B cell (primary cell): Measurements from ENCODE around the gene SYT17. TPM values are rescaled to one million over a fixed set of nuclear protein-coding genes. Genes with fewer than 3 reads are reported as not detected.

Experiments used
- ATAC-seq: fragments of 200-7000 bp; cut with Tn5 transposase; one replicate; pipeline ENCODE4 v1.10.0; 2021; ENCODE audit warnings: low read depth, mild to moderate bottlenecking, moderate number of reproducible peaks, moderate library complexity
- CTCF ChIA-PET: fragments of 350-600 bp; sonication (Branson Sonifier 250); formaldehyde crosslinking; loops from one replicate; lab custom pipeline; 2021; ENCODE audit warnings: antibody characterized with exemption, inconsistent platforms; lab: Charles Lee
- POLR2A ChIA-PET: fragments of 350-600 bp; sonication (Branson Sonifier 250); formaldehyde crosslinking; loops from one replicate; lab custom pipeline; 2021; ENCODE audit warnings: antibody characterized with exemption; lab: Charles Lee
- DNase-seq: peaks from one replicate; pipeline ENCODE4 v3.0.0; 2013
- H2AFZ ChIP-seq: 2 replicates; pipeline ENCODE4 v1.6.1; 2012; ENCODE audit warnings: mild to moderate bottlenecking, low read depth, low read length; ENCODE audit not compliant: insufficient read depth, poor library complexity, severe bottlenecking
- H3K27ac ChIP-seq, 2 donors: 1 replicate in 1 of 2; 2 replicates in 1 of 2; pipeline ENCODE4 v1.5.1; 2012 to 2013; ENCODE audit warnings: low read length in 2 of 2, mild to moderate bottlenecking in 2 of 2, moderate library complexity in 1 of 2
- H3K27me3 ChIP-seq, 4 experiments: fragments of 200-600 bp in 1 of 4; sonication (generic) in 1 of 4; replicated peaks in 1 of 4; 1 replicate in 2 of 4; 2 replicates in 2 of 4; pipeline versions ENCODE4 v1.6.1 to v1.7.0; 2013 to 2016; ENCODE audit warnings: low read length in 3 of 4, mild to moderate bottlenecking in 2 of 4, mixed read lengths in 1 of 4, moderate library complexity in 1 of 4; ENCODE audit not compliant: insufficient read depth in 4 of 4, control insufficient read depth in 3 of 4; ENCODE audit errors: control extremely low read depth in 1 of 4
- H3K36me3 ChIP-seq, 2 experiments: replicated peaks in 1 of 2; 1 replicate in 1 of 2; 2 replicates in 1 of 2; pipeline versions ENCODE4 v1.6.1 to v1.7.1; 2013; ENCODE audit warnings: low read length in 1 of 2; ENCODE audit not compliant: insufficient read depth in 2 of 2, control insufficient read depth in 1 of 2; ENCODE audit errors: control extremely low read depth in 1 of 2, extremely low read depth in 1 of 2
- H3K4me1 ChIP-seq, 2 donors: fragments of 200-600 bp in 1 of 2; sonication (generic) in 1 of 2; 1 replicate in 1 of 2; 2 replicates in 1 of 2; pipeline versions ENCODE4 v1.5.1 to v1.6.1; 2013 to 2017; ENCODE audit warnings: low read length in 2 of 2; ENCODE audit not compliant: control insufficient read depth in 2 of 2, insufficient read depth in 2 of 2
- H3K4me2 ChIP-seq: replicated peaks from 2 replicates; pipeline ENCODE3; 2012; ENCODE audit warnings: mild to moderate bottlenecking, low read depth, low read length; ENCODE audit not compliant: poor library complexity, severe bottlenecking
- H3K4me3 ChIP-seq, 5 experiments: fragments of 200-600 bp in 1 of 5; sonication (generic) in 1 of 5; 1 replicate in 3 of 5; 2 replicates in 2 of 5; pipeline versions ENCODE4 v1.5.1 to v1.7.0; 2011 to 2016; ENCODE audit warnings: low read length in 4 of 5, mild to moderate bottlenecking in 4 of 5, low read depth in 2 of 5, control low read depth in 1 of 5, moderate library complexity in 1 of 5; ENCODE audit not compliant: insufficient read depth in 1 of 5; ENCODE audit errors: control extremely low read depth in 1 of 5, extremely low read depth in 1 of 5
- H3K79me2 ChIP-seq: fragments of 200-600 bp; sonication (generic); one replicate; pipeline ENCODE4 v1.6.0; 2016; ENCODE audit warnings: low read length; ENCODE audit not compliant: control insufficient read depth, insufficient read depth
- H3K9ac ChIP-seq: fragments of 200-600 bp; sonication (generic); 2 replicates; pipeline ENCODE4 v1.6.1; 2017; ENCODE audit warnings: mild to moderate bottlenecking, low read length, moderate library complexity
- H3K9me3 ChIP-seq, 3 donors: one replicate each; pipeline versions ENCODE4 v1.6.1 to v1.7.1; 2013; ENCODE audit warnings: low read length in 2 of 3; ENCODE audit not compliant: control insufficient read depth in 2 of 3, insufficient read depth in 1 of 3; ENCODE audit errors: control extremely low read depth in 1 of 3
- H4K20me1 ChIP-seq: 2 replicates; pipeline ENCODE4 v1.6.0; 2012; ENCODE audit warnings: mild to moderate bottlenecking, low read length; ENCODE audit not compliant: insufficient read depth, control insufficient read depth, poor library complexity, severe bottlenecking
- H3K27ac Mint-ChIP-seq: one replicate; pipeline ENCODE4 v1.8.0; 2021; ENCODE audit warnings: mixed read lengths
- H3K27me3 Mint-ChIP-seq: one replicate; pipeline ENCODE4 v1.8.0; 2021; ENCODE audit warnings: mixed read lengths
- H3K4me1 Mint-ChIP-seq: one replicate; pipeline ENCODE4 v1.8.0; 2021; ENCODE audit warnings: mixed read lengths
- H3K4me3 Mint-ChIP-seq: one replicate; pipeline ENCODE4 v1.8.0; 2021; ENCODE audit warnings: mixed read lengths
- H3K9me3 Mint-ChIP-seq: one replicate; pipeline ENCODE4 v1.8.0; 2022; ENCODE audit warnings: mixed read lengths; ENCODE audit not compliant: insufficient read depth
- CTCF ChIP-seq: fragments of 200-600 bp; IDR thresholded peaks from one replicate; pipeline ENCODE4 v1.8.0; 2022; ENCODE audit warnings: antibody characterized with exemption, mild to moderate bottlenecking
- EZH2 ChIP-seq: IDR thresholded peaks from 2 replicates; pipeline ENCODE4 v1.6.1; 2012; ENCODE audit warnings: borderline replicate concordance, low read depth, mild to moderate bottlenecking, moderate library complexity, low read length; ENCODE audit not compliant: insufficient read depth, poor library complexity, severe bottlenecking
- WGBS: methylation state at CpG from one replicate; pipeline ENCODE4 v1.1.5; 2013; ENCODE audit warnings: missing lambda C conversion rate; ENCODE audit not compliant: insufficient coverage; 5-methylcytosine and 5-hydroxymethylcytosine counted together
- intact Hi-C: fragments of 100-400 bp; cut with micrococcal nuclease; formaldehyde crosslinking; loops from one replicate; pipeline ENCODE4 v1.10.0; 2022
- polyA plus RNA-seq: library from polyadenylated mRNA; depleted of rRNA; stranded (reverse); fragments of >200 nt; gene quantifications from 2 replicates; pipeline ENCODE4 v1.2.3, GENCODE V29; 2012
- total RNA-seq, 2 donors: library from RNA; stranded (reverse); fragments of 120-200 nt in 1 of 2; gene quantifications; 1 replicate in 1 of 2; 2 replicates in 1 of 2; pipeline versions ENCODE4 v1.2.3 to v1.2.4, GENCODE V29; 2013 to 2022

Gene SYT17
- total and polyA plus RNA-seq, 2 donors (not counting 1 experiment from before 2014, with no cell fraction given): 24.9 to 27.7 TPM

- Mint-ChIP-seq H3K27ac (no peak overlapping the region), H3K9me3 (no peaks in the 10 kb centered on the region), H3K27me3 (peaks cover 4% of the 10 kb centered on the region), H3K4me1 (peaks cover 8% of the 10 kb centered on the region), H3K4me3 (no peak overlapping the region)
- POLR2A ChIA-PET: no interaction called here
- no peak for DNase-seq
- WGBS: no CpG with 5 or more reads among the region's 2 CpGs
- no peaks in the 10 kb centered on the region for H4K20me1 ChIP-seq
- H3K27me3 ChIP-seq: no peaks in the 10 kb centered on the region
- H3K36me3 ChIP-seq: no peaks in the 10 kb centered on the region
- no peak for ATAC-seq
- no peak overlapping the region for H3K27ac ChIP-seq
- no peak overlapping the region for H3K9ac ChIP-seq
- no peak for TF ChIP-seq EZH2
- no peak for TF ChIP-seq CTCF
- CTCF ChIA-PET: no interaction called here
- no peak overlapping the region for H3K4me2 ChIP-seq
- intact Hi-C loops: no loop called here
- H3K79me2 ChIP-seq: no peaks in the 10 kb centered on the region
- H2AFZ ChIP-seq: no peak overlapping the region
- H3K9me3 ChIP-seq: no peaks in the 10 kb centered on the region
- H3K4me1 ChIP-seq: peaks cover 6% of the 10 kb centered on the region in 2 donors
- no peak overlapping the region for H3K4me3 ChIP-seq
These were observed 131.5 kb downstream of the SYT17 start for GRCh38 chr16:19299565-19299964.

- H3K9ac ChIP-seq: no peak overlapping the region
- ChIA-PET POLR2A (no interaction called here), CTCF (no interaction called here)
- H3K9me3 ChIP-seq: no peaks in the 10 kb centered on the region
- H2AFZ ChIP-seq: no peak overlapping the region
- H3K27ac ChIP-seq: no peak overlapping the region
- Mint-ChIP-seq H3K27me3 (peaks cover 4% of the 10 kb centered on the region), H3K4me3 (no peak overlapping the region), H3K9me3 (no peaks in the 10 kb centered on the region), H3K27ac (no peak overlapping the region), H3K4me1 (peaks cover 2% of the 10 kb centered on the region)
- no peak overlapping the region for H3K4me2 ChIP-seq
- no peaks in the 10 kb centered on the region for H3K36me3 ChIP-seq
- H3K4me3 ChIP-seq: no peak overlapping the region
- no CpG with 5 or more reads among the region's 1 CpG for WGBS
- H3K27me3 ChIP-seq: peaks cover 0 to 2% (median 0%) of the 10 kb centered on the region in 4 experiments
- ATAC-seq (no peak), DNase-seq (no peak)
- no peaks in the 10 kb centered on the region for H4K20me1 ChIP-seq
- no peaks in the 10 kb centered on the region for H3K4me1 ChIP-seq
- TF ChIP-seq EZH2 (no peak), CTCF (no peak)
- H3K79me2 ChIP-seq: no peaks in the 10 kb centered on the region
- intact Hi-C loops: no loop called here
These were observed 133.9 kb downstream of the SYT17 start for GRCh38 chr16:19301931-19302330.
